NCI-H524 treated with DMSO at 0.1 percent for 48 hours (cell line): ENCODE data around the gene PPP1R14C.
"Not testable (repeated sequence)": the region's sequence is repeated elsewhere in the genome, so short reads cannot be mapped to it uniquely, and the experiment has no call there.

ENCODE experiments used
- DNase-seq: peaks from one replicate; lab custom pipeline; 2025; lab: John Stamatoyannopoulos, UW

PPP1R14C gene

GRCh38 chr6:150169181-150169580 lies 26.3 kb downstream of the PPP1R14C start:
- no peak for DNase-seq

- no peak for DNase-seq
These were observed 26.8 kb downstream of the PPP1R14C start for GRCh38 chr6:150169609-150170008.

GRCh38 chr6:150172929-150173328 lies 30.1 kb downstream of the PPP1R14C start:
- no peak for DNase-seq

GRCh38 chr6:150175586-150176151 lies 32.8 kb downstream of the PPP1R14C start:
- DNase-seq = no peak

- DNase-seq = no peak
These were observed 33.3 kb downstream of the PPP1R14C start for GRCh38 chr6:150176152-150176551.

GRCh38 chr6:150176659-150177058 lies 33.8 kb downstream of the PPP1R14C start:
- no peak for DNase-seq

GRCh38 chr6:150177259-150177951 lies 34.6 kb downstream of the PPP1R14C start:
- DNase-seq = no peak

GRCh38 chr6:150177952-150178520 lies 35.2 kb downstream of the PPP1R14C start:
- DNase-seq = no peak

GRCh38 chr6:150179030-150179429 lies 36.2 kb downstream of the PPP1R14C start:
- DNase-seq = no peak

- not testable (repeated sequence) for DNase-seq
These were observed 37.1 kb downstream of the PPP1R14C start for GRCh38 chr6:150179907-150180424.

- DNase-seq = no peak
These were observed 37.7 kb downstream of the PPP1R14C start for GRCh38 chr6:150180517-150180916.

- DNase-seq = no peak
These were observed 39.7 kb downstream of the PPP1R14C start for GRCh38 chr6:150182460-150183078.

- DNase-seq = no peak
These were observed 40.3 kb downstream of the PPP1R14C start for GRCh38 chr6:150183105-150183504.

- DNase-seq = no peak
These were observed 41.1 kb downstream of the PPP1R14C start for GRCh38 chr6:150183966-150184365.

- DNase-seq = no peak
These were observed 42.2 kb downstream of the PPP1R14C start for GRCh38 chr6:150184850-150185731.

- DNase-seq = no peak
These were observed 42.9 kb downstream of the PPP1R14C start for GRCh38 chr6:150185732-150186117.

- no peak for DNase-seq
These were observed 43.5 kb downstream of the PPP1R14C start for GRCh38 chr6:150186129-150186898.

- DNase-seq = not testable (repeated sequence)
These were observed 44.6 kb downstream of the PPP1R14C start for GRCh38 chr6:150187433-150187832.

- DNase-seq = no peak
These were observed 46.3 kb downstream of the PPP1R14C start for GRCh38 chr6:150189122-150189521.

GRCh38 chr6:150191809-150192208 lies 49.0 kb downstream of the PPP1R14C start:
- DNase-seq = no peak

GRCh38 chr6:150194195-150194594 lies 51.4 kb downstream of the PPP1R14C start:
- DNase-seq = no peak
